Inflammatory macrophage (primary cell): ENCODE results near the gene MRGPRF.

ENCODE experiments used
- DNase-seq, 2 donors: peaks; one replicate each; pipeline ENCODE4 v3.0.0-alpha.2; 2020 to 2022

MRGPRF gene

GRCh38 chr11:68960294-68961071 lies 52.6 kb downstream of the MRGPRF start:
- DNase-seq: no peak

DNA sequence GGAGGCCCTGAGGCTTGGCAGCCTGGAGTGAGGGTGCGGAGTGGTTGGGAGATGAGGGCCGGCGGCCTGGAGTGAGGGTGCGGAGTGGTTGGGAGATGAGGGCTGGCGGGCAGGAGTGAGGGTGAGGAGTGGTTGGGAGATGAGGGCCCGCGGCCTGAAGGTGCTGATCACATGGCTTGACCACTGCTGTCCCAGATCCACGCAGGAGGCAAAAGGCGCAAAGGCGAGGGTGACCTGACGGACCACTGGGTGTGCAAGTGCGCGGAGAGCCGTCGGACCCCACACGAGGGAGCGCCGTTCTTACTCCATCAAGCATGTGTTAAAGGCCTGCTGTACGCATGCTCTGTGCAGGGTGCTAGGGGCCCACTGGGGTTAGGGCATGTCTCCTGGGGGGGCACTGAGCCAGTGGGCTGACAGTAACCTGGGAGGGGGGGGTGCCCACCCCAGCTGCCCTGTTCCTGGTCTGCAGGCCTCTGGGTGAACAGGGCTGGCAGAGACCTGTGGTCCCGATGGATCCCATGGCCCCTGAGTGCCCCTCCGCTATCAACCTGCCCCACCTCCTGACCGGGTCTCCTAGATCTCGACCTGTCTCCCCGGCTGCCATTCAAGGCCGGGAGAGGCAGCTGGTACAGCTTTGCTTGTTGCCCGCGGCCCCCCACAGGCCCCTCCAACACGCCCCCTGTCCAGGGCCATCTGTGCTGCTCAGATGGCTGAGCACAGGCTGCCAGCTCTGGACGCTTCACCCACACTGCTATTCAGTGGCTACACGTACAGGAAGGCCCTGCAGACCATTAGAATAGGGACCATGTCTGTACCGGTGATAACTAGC lies 53.4 kb downstream of the MRGPRF start:
- DNase-seq: no peak

- no peak for DNase-seq
Measured at GRCh38 chr11:68958211-68958610, 54.8 kb downstream of the MRGPRF start.

DNA sequence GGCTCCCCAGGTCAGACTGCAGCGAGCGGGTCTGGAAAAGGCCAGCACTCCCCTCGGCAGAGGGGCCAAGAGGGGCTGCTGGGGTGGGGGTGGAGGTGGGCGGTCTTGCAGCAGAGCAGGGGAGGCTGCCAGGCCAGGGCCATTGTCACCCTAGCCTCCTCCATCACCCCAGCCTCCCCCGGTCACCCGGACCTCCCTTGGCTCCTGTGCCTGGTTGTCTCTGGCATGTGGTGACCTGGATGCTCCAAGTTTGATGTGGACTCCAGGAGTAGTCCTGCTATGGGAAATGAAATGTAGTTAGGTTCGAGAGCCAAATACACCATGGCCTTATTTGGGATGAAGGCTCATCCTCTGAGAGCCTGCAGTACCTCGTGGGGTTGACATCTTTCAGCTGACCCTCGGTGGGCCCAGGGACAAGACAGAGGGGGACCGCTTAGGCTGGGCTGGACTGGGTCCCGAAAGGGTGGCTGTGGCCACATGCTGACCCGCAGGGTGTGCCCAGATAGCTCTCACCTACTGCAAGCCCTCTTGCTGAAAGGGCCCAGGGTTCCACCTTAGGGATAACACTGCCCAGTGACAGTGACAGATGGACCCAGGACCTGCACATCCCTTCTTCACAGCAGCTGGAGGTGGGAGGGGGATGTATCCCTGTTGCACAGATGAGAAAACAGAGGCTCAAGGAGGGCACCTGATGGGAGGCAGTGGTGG lies 56.3 kb downstream of the MRGPRF start:
- no peak for DNase-seq

- DNase-seq: peak in 1 of 2 donors; percentile 12
Measured at GRCh38 chr11:68956142-68956541, 56.9 kb downstream of the MRGPRF start.

- no peak for DNase-seq
Measured at GRCh38 chr11:68955607-68955958, 57.5 kb downstream of the MRGPRF start.

DNA sequence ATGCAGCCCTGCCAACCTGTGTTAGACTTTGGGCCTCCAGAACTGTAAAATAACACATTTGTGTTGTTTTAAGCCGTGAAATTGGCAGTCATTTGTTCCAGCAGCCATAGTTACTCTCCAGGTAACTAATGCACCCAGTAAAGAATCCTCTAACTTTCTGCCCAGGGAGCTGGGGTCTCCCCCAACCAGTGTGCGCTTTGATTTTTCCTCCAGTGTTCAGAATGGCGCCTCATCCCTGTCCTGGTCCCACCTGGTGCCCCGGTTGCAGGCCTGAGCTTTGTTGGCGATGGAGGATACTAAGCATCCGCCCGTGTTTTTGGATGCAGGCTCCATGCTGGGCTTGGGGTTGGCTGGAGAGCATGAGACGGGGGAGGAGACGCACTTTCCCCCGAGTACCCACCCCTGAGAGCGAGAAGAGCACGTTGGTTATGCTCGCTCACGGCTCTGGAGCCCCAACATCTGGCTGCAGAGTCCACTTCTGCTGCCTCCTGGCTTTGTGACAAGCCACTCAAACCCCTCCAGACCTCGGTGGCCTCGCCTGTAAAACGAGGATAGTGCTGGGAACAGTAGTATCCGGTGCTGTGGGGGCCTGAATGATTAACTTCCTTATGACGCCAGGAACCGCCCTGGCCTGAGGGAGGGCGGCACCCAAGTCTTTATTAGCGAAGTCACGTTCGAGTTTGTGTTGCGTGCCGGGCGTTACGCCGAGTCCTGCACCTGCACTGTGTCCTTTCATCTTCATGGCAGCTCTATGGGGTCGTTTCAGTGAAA lies 58.0 kb downstream of the MRGPRF start:
- DNase-seq: peak; percentile 60 to 69
